PC-9 (cell line): Measurements from ENCODE around the gene CELA3A. TPM values are rescaled to one million over a fixed set of nuclear protein-coding genes. Genes with fewer than 3 reads are reported as not detected.
A peak's percentile ranks its signal among the peaks of the same experiment; 100 is the strongest.

ENCODE experiments used
- BruUV-seq: library from RNA; stranded (reverse); fragments of 400-500 nt; replicated peaks from 2 replicates; lab custom pipeline; 2021; lab: Mats Ljungman, UMichigan
- CTCF ChIA-PET: fragments of 300-600 bp; sonication (Branson Sonifier 250); formaldehyde crosslinking; loops from one replicate; lab custom pipeline; 2022; ENCODE audit warnings: antibody characterized with exemption; lab: Charles Lee
- POLR2A ChIA-PET: fragments of 300-600 bp; sonication (Branson Sonifier 250); formaldehyde crosslinking; loops from one replicate; lab custom pipeline; 2022; ENCODE audit warnings: antibody characterized with exemption; ENCODE audit not compliant: unreplicated experiment; lab: Charles Lee
- DNase-seq, 2 experiments: peaks; one replicate each; pipeline versions ENCODE4 v3.0.0 to v3.0.0-alpha.2; 2015 to 2022; ENCODE audit warnings: mixed read lengths in 1 of 2
- H2AFZ ChIP-seq: fragments of 200-600 bp; sonication (generic); 2 replicates; pipeline ENCODE4 v1.8.1; 2017; ENCODE audit warnings: antibody characterized with exemption
- H3F3A ChIP-seq: fragments of 200-600 bp; sonication (generic); 2 replicates; pipeline ENCODE4 v1.8.1; 2017; ENCODE audit warnings: antibody characterized with exemption, mild to moderate bottlenecking, low read depth; ENCODE audit not compliant: insufficient read depth
- H3K27ac ChIP-seq: fragments of 200-600 bp; sonication (generic); 2 replicates; pipeline ENCODE4 v1.6.1; 2016; ENCODE audit warnings: mixed run types
- H3K27me3 ChIP-seq: fragments of 200-600 bp; sonication (generic); 2 replicates; pipeline ENCODE4 v1.6.1; 2016; ENCODE audit warnings: low read depth, mixed run types; ENCODE audit not compliant: insufficient read depth
- H3K36me3 ChIP-seq: fragments of 200-600 bp; sonication (generic); 2 replicates; pipeline ENCODE4 v1.6.1; 2016; ENCODE audit warnings: low read depth, mixed run types
- H3K4me1 ChIP-seq: fragments of 200-600 bp; sonication (generic); replicated peaks from 2 replicates; pipeline ENCODE4 v1.6.1; 2016; ENCODE audit warnings: mixed run types; ENCODE audit not compliant: insufficient read depth
- H3K4me2 ChIP-seq: fragments of 200-600 bp; sonication (generic); 2 replicates; pipeline ENCODE4 v1.6.1; 2017; ENCODE audit warnings: mixed run types
- H3K4me3 ChIP-seq: fragments of 200-600 bp; sonication (generic); 2 replicates; pipeline ENCODE4 v1.6.1; 2016; ENCODE audit warnings: mixed run types
- H3K79me2 ChIP-seq: fragments of 200-600 bp; sonication (generic); 2 replicates; pipeline ENCODE4 v1.6.1; 2017; ENCODE audit warnings: low read depth, mixed run types
- H3K9me2 ChIP-seq: fragments of 200-600 bp; sonication (generic); 2 replicates; pipeline ENCODE4 v1.8.1; 2017; ENCODE audit warnings: mild to moderate bottlenecking; ENCODE audit not compliant: insufficient read depth
- H3K9me3 ChIP-seq: fragments of 200-600 bp; sonication (generic); 2 replicates; pipeline ENCODE4 v1.8.1; 2016; ENCODE audit warnings: low read depth; ENCODE audit not compliant: insufficient read depth
- H4K20me1 ChIP-seq: fragments of 200-600 bp; sonication (generic); 2 replicates; pipeline ENCODE4 v1.8.1; 2017; ENCODE audit not compliant: insufficient read depth
- CTCF ChIP-seq: fragments of 200-600 bp; sonication (generic); conservative IDR thresholded peaks from 2 replicates; pipeline ENCODE4 v1.6.1; 2017; ENCODE audit warnings: mixed run types, antibody characterized with exemption, mild to moderate bottlenecking, moderate library complexity
- EZH2 ChIP-seq: fragments of 200-600 bp; sonication (generic); IDR thresholded peaks from 2 replicates; pipeline ENCODE4 v1.8.0; 2017; ENCODE audit warnings: antibody characterized with exemption, low read depth
- intact Hi-C: fragments of 100-400 bp; cut with micrococcal nuclease; formaldehyde crosslinking; loops from one replicate; pipeline ENCODE4 v1.10.0; 2022; ENCODE audit not compliant: unreplicated experiment
- total RNA-seq: library from RNA; stranded (reverse); gene quantifications from 2 replicates; pipeline ENCODE4 v1.2.3, GENCODE V29; 2021

CELA3A gene
- total RNA-seq, 1 experiment from 2014 or later: not detected

GRCh38 chr1:21955501-21956281 lies 45.8 kb upstream of the CELA3A start:
- H3F3A ChIP-seq: peaks cover 9% of the 10 kb centered on the region; the same call in 1 of the 2 replicates
- H3K9me3 ChIP-seq: no peaks in the 10 kb centered on the region
- TF ChIP-seq CTCF (no peak), EZH2 (no peak)
- H2AFZ ChIP-seq: no peak overlapping the region
- no peak for DNase-seq
- H3K4me3 ChIP-seq: no peak overlapping the region
- BruUV-seq: no TSS peak
- ChIA-PET POLR2A (interaction anchor here (0.5 kb wide), 1 partner anchor 70 kb away, joined by 4 read pairs; no protein-coding TSS in a partner anchor), CTCF (no interaction called here)
- H3K9me2 ChIP-seq: no peaks in the 10 kb centered on the region
- H3K4me2 ChIP-seq: no peak overlapping the region
- no peaks in the 10 kb centered on the region for H4K20me1 ChIP-seq
- intact Hi-C loops: loop anchor here (2.0 kb wide), 4 partner anchors 25 to 191 kb away; no protein-coding TSS in a partner anchor
- H3K27me3 ChIP-seq: no peaks in the 10 kb centered on the region
- H3K79me2 ChIP-seq: no peaks in the 10 kb centered on the region
- H3K27ac ChIP-seq: no peak overlapping the region
- H3K4me1 ChIP-seq: peaks cover 29% of the 10 kb centered on the region
- H3K36me3 ChIP-seq: no peaks in the 10 kb centered on the region

GRCh38 chr1:21956720-21957552 lies 44.5 kb upstream of the CELA3A start:
- POLR2A ChIA-PET: interaction anchor here (0.5 to 0.7 kb wide), 5 partner anchors 14 to 173 kb away, joined by 3 to 23 read pairs (median 5); no protein-coding TSS in a partner anchor
- intact Hi-C loops: loop anchor here (1.0 to 2.0 kb wide), 5 partner anchors 26 to 192 kb away; no protein-coding TSS in a partner anchor
- Histone ChIP-seq H3K27ac (peak overlapping the region; percentile 3; the same call in 1 of the 2 replicates), H3K4me2 (peak overlapping the region; percentile 49), H3K27me3 (no peaks in the 10 kb centered on the region), H4K20me1 (no peaks in the 10 kb centered on the region), H3K9me2 (no peaks in the 10 kb centered on the region), H3K36me3 (no peaks in the 10 kb centered on the region), H3K4me1 (peaks cover 29% of the 10 kb centered on the region), H3F3A (peaks cover 9% of the 10 kb centered on the region; the same call in 1 of the 2 replicates), H3K9me3 (no peaks in the 10 kb centered on the region), H2AFZ (no peak overlapping the region), H3K79me2 (no peaks in the 10 kb centered on the region), H3K4me3 (no peak overlapping the region)
- TF ChIP-seq CTCF (no peak), EZH2 (no peak)
- BruUV-seq: no TSS peak
- DNase-seq: peak; percentile 89 to 97
- CTCF ChIA-PET: interaction anchor here (0.6 kb wide), 3 partner anchors 67 to 1527 kb away, joined by 3 read pairs; no protein-coding TSS in a partner anchor

- no peaks in the 10 kb centered on the region for H4K20me1 ChIP-seq
- no peaks in the 10 kb centered on the region for H3K9me3 ChIP-seq
- H3K36me3 ChIP-seq: no peaks in the 10 kb centered on the region
- POLR2A ChIA-PET: no interaction called here
- intact Hi-C loops: loop anchor here (5.0 to 10.0 kb wide), 2 partner anchors 63 to 179 kb away; partner anchors contain the start of gene USP48
- no peak for TF ChIP-seq CTCF
- TF ChIP-seq EZH2: no peak
- no peak overlapping the region for H3K4me2 ChIP-seq
- H3K79me2 ChIP-seq: no peaks in the 10 kb centered on the region
- peaks cover 30% of the 10 kb centered on the region for H3K4me1 ChIP-seq
- CTCF ChIA-PET: interaction anchor here (0.6 kb wide), 1 partner anchor 470 kb away, joined by 3 read pairs; no protein-coding TSS in a partner anchor
- peaks cover 9% of the 10 kb centered on the region; the same call in 1 of the 2 replicates for H3F3A ChIP-seq
- DNase-seq: no peak
- no TSS peak for BruUV-seq
- no peak overlapping the region for H2AFZ ChIP-seq
- no peak overlapping the region for H3K4me3 ChIP-seq
- H3K27me3 ChIP-seq: no peaks in the 10 kb centered on the region
- H3K9me2 ChIP-seq: no peaks in the 10 kb centered on the region
- no peak overlapping the region for H3K27ac ChIP-seq
Measured at GRCh38 chr1:21961337-21961736, 40.1 kb upstream of the CELA3A start.
